SHP77 treated with DMSO at 0.1 percent for 48 hours (cell line): Measurements from ENCODE around the gene GNAZ.
A peak's percentile ranks its signal among the peaks of the same experiment; 100 is the strongest.

Source experiments
- DNase-seq: peaks from one replicate; lab custom pipeline; 2025; lab: John Stamatoyannopoulos, UW

The GNAZ gene

GRCh38 chr22:23106906-23107367 lies 36.6 kb downstream of the GNAZ start:
- no peak for DNase-seq

GRCh38 chr22:23107487-23108248 lies 37.3 kb downstream of the GNAZ start:
- DNase-seq = peak; percentile 2

- DNase-seq = no peak
These were observed 38.1 kb downstream of the GNAZ start for GRCh38 chr22:23108249-23109078.

- no peak for DNase-seq
These were observed 38.7 kb downstream of the GNAZ start for GRCh38 chr22:23109079-23109347.

- no peak for DNase-seq
These were observed 39.2 kb downstream of the GNAZ start for GRCh38 chr22:23109441-23109978.

- DNase-seq = peak; percentile 86
These were observed 40.0 kb downstream of the GNAZ start for GRCh38 chr22:23110190-23110921.

- DNase-seq = peak; percentile 81
These were observed 40.7 kb downstream of the GNAZ start for GRCh38 chr22:23110922-23111527.

GRCh38 chr22:23112472-23113012 lies 42.2 kb downstream of the GNAZ start:
- DNase-seq = no peak

- DNase-seq = peak; percentile 85
These were observed 42.9 kb downstream of the GNAZ start for GRCh38 chr22:23113067-23113846.

- DNase-seq = no peak
These were observed 43.8 kb downstream of the GNAZ start for GRCh38 chr22:23113847-23114720.

GRCh38 chr22:23114721-23115020 lies 44.4 kb downstream of the GNAZ start:
- DNase-seq = no peak

GRCh38 chr22:23115369-23115768 lies 45.0 kb downstream of the GNAZ start:
- no peak for DNase-seq

- DNase-seq = no peak
These were observed 45.6 kb downstream of the GNAZ start for GRCh38 chr22:23115825-23116494.

GRCh38 chr22:23116506-23117263 lies 46.4 kb downstream of the GNAZ start:
- no peak for DNase-seq

GRCh38 chr22:23117275-23117674 lies 47.0 kb downstream of the GNAZ start:
- DNase-seq = no peak

GRCh38 chr22:23117891-23118646 lies 47.8 kb downstream of the GNAZ start:
- no peak for DNase-seq

GRCh38 chr22:23118647-23119493 lies 48.6 kb downstream of the GNAZ start:
- DNase-seq = no peak
